Endothelial cell of umbilical vein (primary cell): ENCODE results near the gene THSD4. TPM values are rescaled to one million over a fixed set of nuclear protein-coding genes. Genes with fewer than 3 reads are reported as not detected.

Source experiments
- BruUV-seq: library from RNA; stranded (reverse); fragments of 400-500 nt; replicated peaks from 2 replicates; lab custom pipeline; 2021; lab: Mats Ljungman, UMichigan
- CTCF ChIA-PET: fragments of 300-600, 350-600 bp; sonication (Branson Sonifier 250); formaldehyde crosslinking; loops from one replicate; lab custom pipeline; 2021; ENCODE audit warnings: antibody characterized with exemption, inconsistent platforms; lab: Charles Lee
- POLR2A ChIA-PET: fragments of 300-600, 350-600 bp; sonication (Branson Sonifier 250); formaldehyde crosslinking; loops from one replicate; lab custom pipeline; 2021; ENCODE audit warnings: antibody characterized with exemption, inconsistent platforms; lab: Charles Lee
- DNase-seq: peaks from one replicate; pipeline ENCODE4 v3.0.0-alpha.2; 2011; ENCODE audit warnings: low read depth, low spot score
- FAIRE-seq: peaks from 2 replicates; lab custom pipeline; 2011; peaks lifted over from hg19 to GRCh38; lab: Jason Lieb, UNC
- H2AFZ ChIP-seq: 2 replicates; pipeline ENCODE4 v1.6.0; 2012; ENCODE audit warnings: low read depth, low read length, control low read depth, inconsistent platforms
- H3K27ac ChIP-seq: 2 replicates; pipeline ENCODE4 v1.5.1; 2011; ENCODE audit warnings: low read depth, mild to moderate bottlenecking, control low read depth, low read length, moderate library complexity; ENCODE audit not compliant: insufficient read depth
- H3K27me3 ChIP-seq, 2 experiments: 2 replicates each; pipeline versions ENCODE4 v1.6.0 to v1.6.1; 2011; ENCODE audit warnings: low read length in 2 of 2, mixed read lengths in 1 of 2; ENCODE audit not compliant: control insufficient read depth in 2 of 2, insufficient read depth in 2 of 2
- H3K36me3 ChIP-seq, 2 experiments: 2 replicates in 1 of 2; 3 replicates in 1 of 2; pipeline ENCODE4 v1.5.1; 2011; ENCODE audit warnings: low read length in 2 of 2, mild to moderate bottlenecking in 1 of 2, moderate library complexity in 1 of 2; ENCODE audit not compliant: control insufficient read depth in 2 of 2, insufficient read depth in 2 of 2; ENCODE audit errors: extremely low read depth in 1 of 2
- H3K4me1 ChIP-seq: 3 replicates; pipeline ENCODE4 v1.5.1; 2011; ENCODE audit warnings: mild to moderate bottlenecking, low read length; ENCODE audit not compliant: control insufficient read depth, insufficient read depth; ENCODE audit errors: extremely low read depth
- H3K4me2 ChIP-seq: 2 replicates; pipeline ENCODE4 v1.6.1; 2011; ENCODE audit warnings: low read length, control low read depth, mixed read lengths; ENCODE audit not compliant: insufficient read depth
- H3K4me3 ChIP-seq, 3 experiments: fragments of 200-600 bp in 1 of 3; sonication (generic), shearing (Covaris generic) in 1 of 3; replicated peaks in 1 of 3; 2 replicates each; pipeline ENCODE4 v1.5.1; 2011 to 2016; ENCODE audit warnings: control low read depth in 3 of 3, low read length in 3 of 3, mild to moderate bottlenecking in 2 of 3, inconsistent platforms in 1 of 3, low read depth in 1 of 3, moderate library complexity in 1 of 3; ENCODE audit not compliant: insufficient read depth in 1 of 3
- H3K79me2 ChIP-seq: 2 replicates; pipeline ENCODE4 v1.6.0; 2012; ENCODE audit warnings: low read length, inconsistent platforms; ENCODE audit not compliant: control insufficient read depth, insufficient read depth
- H3K9ac ChIP-seq: replicated peaks from 2 replicates; pipeline ENCODE3; 2011; ENCODE audit warnings: low read length, control low read depth; ENCODE audit not compliant: insufficient read depth; ENCODE audit errors: extremely low read depth
- H3K9me1 ChIP-seq: replicated peaks from 3 replicates; pipeline ENCODE4 v1.6.0; 2011; ENCODE audit warnings: mild to moderate bottlenecking, low read length; ENCODE audit not compliant: control insufficient read depth, insufficient read depth; ENCODE audit errors: extremely low read depth
- H3K9me3 ChIP-seq: replicated peaks from 2 replicates; pipeline ENCODE4 v1.5.1; 2012; ENCODE audit warnings: low read length, inconsistent platforms; ENCODE audit not compliant: control insufficient read depth, insufficient read depth
- H4K20me1 ChIP-seq: replicated peaks from 2 replicates; pipeline ENCODE3; 2011; ENCODE audit warnings: mild to moderate bottlenecking, low read length; ENCODE audit not compliant: control insufficient read depth, insufficient read depth; ENCODE audit errors: extremely low read depth
- CTCF ChIP-seq, 2 donors: IDR thresholded peaks; 1 replicate in 1 of 2; 2 replicates in 1 of 2; pipeline ENCODE4 v1.5.1; 2011; ENCODE audit warnings: low read length in 2 of 2, mild to moderate bottlenecking in 2 of 2, moderate library complexity in 2 of 2, control low read depth in 1 of 2, inconsistent platforms in 1 of 2, low read depth in 1 of 2; ENCODE audit not compliant: insufficient read depth in 1 of 2; ENCODE audit errors: extremely low read depth in 1 of 2
- EZH2 ChIP-seq: IDR thresholded peaks from 2 replicates; pipeline ENCODE4 v1.6.1; 2012; ENCODE audit warnings: borderline replicate concordance, low read depth, mild to moderate bottlenecking, moderate library complexity, low read length, inconsistent platforms; ENCODE audit not compliant: severe bottlenecking
- GATA2 ChIP-seq: IDR thresholded peaks from 2 replicates; pipeline ENCODE4 v1.7.0; 2011; ENCODE audit warnings: low read depth, mild to moderate bottlenecking, moderate library complexity, mixed read lengths, low read length; ENCODE audit not compliant: insufficient read length, insufficient read depth
- JUN ChIP-seq: IDR thresholded peaks from 2 replicates; pipeline ENCODE4 v1.6.1; 2011; ENCODE audit warnings: borderline replicate concordance, low read depth; ENCODE audit not compliant: insufficient read length, insufficient read depth
- MAX ChIP-seq: IDR thresholded peaks from 2 replicates; pipeline ENCODE4 v1.6.1; 2011; ENCODE audit not compliant: insufficient read depth, insufficient read length
- MYC ChIP-seq: IDR thresholded peaks from one replicate; pipeline ENCODE4 v1.6.1; 2011; ENCODE audit warnings: mild to moderate bottlenecking, low read depth, low read length
- POLR2A ChIP-seq: IDR thresholded peaks from 2 replicates; pipeline ENCODE4 v1.6.1; 2012; ENCODE audit warnings: low read depth, mild to moderate bottlenecking, control low read depth, low read length
- POLR2AphosphoS5 ChIP-seq: IDR thresholded peaks from 2 replicates; pipeline ENCODE4 v1.6.1; 2012; ENCODE audit warnings: low read depth, mild to moderate bottlenecking, control low read depth, low read length, moderate library complexity; ENCODE audit not compliant: insufficient read depth
- dilution Hi-C: fragments of 300-500 bp; cut with MboI; formaldehyde crosslinking; loops from one replicate; pipeline ENCODE4 v1.15.0; 2019; ENCODE audit warnings: low sequenced_read_pairs; ENCODE audit not compliant: extremely low pct_ligation_motif_present
- intact Hi-C: fragments of 100-400 bp; cut with micrococcal nuclease; formaldehyde crosslinking; loops from one replicate; pipeline ENCODE4 v1.10.0; 2022
- polyA plus RNA-seq, 4 experiments: library from polyadenylated mRNA; depleted of rRNA in 3 of 4; stranded (reverse) in 3 of 4; unstranded in 1 of 4; fragments of >200 nt; gene quantifications; 2 replicates each; pipeline versions ENCODE4 v1.2.1 to v1.2.3, GENCODE V29; 2011 to 2012; ENCODE audit warnings: missing spikeins in 1 of 4
- total RNA-seq: library from RNA; stranded (reverse); gene quantifications from 2 replicates; pipeline ENCODE4 v1.2.3, GENCODE V29; 2021

THSD4 gene
- total and polyA plus RNA-seq, 2 donors (not counting 3 experiments of a cell fraction or from before 2014, with no cell fraction given): 9.9 to 25.4 TPM

DNA sequence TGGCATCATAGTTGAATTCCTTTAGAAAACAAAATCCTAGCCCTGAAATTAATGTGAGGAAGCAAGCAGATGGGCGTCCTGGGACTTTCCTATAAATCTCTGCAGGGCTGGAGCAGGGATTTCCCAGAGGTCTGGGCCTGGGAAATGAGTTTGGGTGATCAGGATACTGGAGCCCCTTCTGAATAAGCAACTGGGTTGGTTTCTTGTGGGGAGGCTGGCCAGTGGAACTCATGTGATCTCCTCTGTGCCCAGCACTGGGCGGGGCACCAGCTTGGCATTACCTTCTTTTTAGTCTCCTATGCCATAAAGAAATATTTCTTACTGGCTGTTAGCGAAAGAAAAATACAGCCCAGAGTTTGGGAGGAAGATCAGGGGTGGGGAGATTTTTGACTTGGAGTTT is 1.7 kb downstream of the THSD4 start:
- H3K4me1 ChIP-seq: peaks cover 7% of the 10 kb centered on the region
- no peak for FAIRE-seq
- BruUV-seq: no TSS peak
- CTCF ChIA-PET: interaction anchor here (0.9 to 7.5 kb wide), 4 partner anchors 19 to 323 kb away, joined by 3 to 102 read pairs (median 4); no protein-coding TSS in a partner anchor
- no peak overlapping the region for H3K4me3 ChIP-seq
- H2AFZ ChIP-seq: no peak overlapping the region
- no peak overlapping the region for H3K9ac ChIP-seq
- peaks cover 2% of the 10 kb centered on the region for H3K79me2 ChIP-seq
- no peak for DNase-seq
- intact Hi-C loops (loop anchor here (5.0 kb wide), 1 partner anchor 255 kb away; no protein-coding TSS in a partner anchor), dilution Hi-C loops (no loop called here)
- no peak for TF ChIP-seq POLR2A
- no peak for TF ChIP-seq GATA2
- TF ChIP-seq EZH2: no peak
- no peak for TF ChIP-seq MAX
- no peak for TF ChIP-seq POLR2AphosphoS5
- TF ChIP-seq MYC: no peak
- TF ChIP-seq JUN: no peak
- TF ChIP-seq CTCF (IDR thresholded peaks at IDR 0.05; ENCODE audit: extremely low read depth in 1 of 2, insufficient read depth in 1 of 2, low read depth in 1 of 2, low read length in 2 of 2): no peak
- no peaks in the 10 kb centered on the region for H3K36me3 ChIP-seq
- H3K9me3 ChIP-seq: no peaks in the 10 kb centered on the region
- H3K27me3 ChIP-seq: no peaks in the 10 kb centered on the region
- no peaks in the 10 kb centered on the region for H4K20me1 ChIP-seq
- no peaks in the 10 kb centered on the region for H3K9me1 ChIP-seq
- POLR2A ChIA-PET: no interaction called here
- H3K4me2 ChIP-seq: no peak overlapping the region
- H3K27ac ChIP-seq: no peak overlapping the region
